ENCODE measurements around the gene DPCD.
A peak's percentile ranks its signal among the peaks of the same experiment; 100 is the strongest.

Gene DPCD

GRCh38 chr10:101563497-101564040 lies 24.6 kb upstream of the DPCD start:
- H3K36me3 ChIP-seq (ENCODE audit: insufficient read depth, low read length) = no peaks in the 10 kb centered on the region
- no peak overlapping the region for H2AFZ ChIP-seq (ENCODE audit: low read depth, low read length)
- H3K4me2 ChIP-seq (ENCODE audit: insufficient read depth, low read length) = no peak overlapping the region
- ATAC-seq (ENCODE audit: insufficient read depth, low read depth) (no peak), DNase-seq (peak; percentile 2)
- H3K27ac ChIP-seq (ENCODE audit: low read length) = no peak overlapping the region
- no peaks in the 10 kb centered on the region for H3K9me3 ChIP-seq (ENCODE audit: insufficient read depth, low read length, severe bottlenecking)
- H3K27me3 ChIP-seq (ENCODE audit: insufficient read depth, low read length, poor library complexity) = no peaks in the 10 kb centered on the region
- TF ChIP-seq EZH2 (IDR thresholded peaks at IDR 0.05; ENCODE audit: borderline replicate concordance, low read depth, low read length, severe bottlenecking) = no peak
- TF ChIP-seq, protein P1, sequence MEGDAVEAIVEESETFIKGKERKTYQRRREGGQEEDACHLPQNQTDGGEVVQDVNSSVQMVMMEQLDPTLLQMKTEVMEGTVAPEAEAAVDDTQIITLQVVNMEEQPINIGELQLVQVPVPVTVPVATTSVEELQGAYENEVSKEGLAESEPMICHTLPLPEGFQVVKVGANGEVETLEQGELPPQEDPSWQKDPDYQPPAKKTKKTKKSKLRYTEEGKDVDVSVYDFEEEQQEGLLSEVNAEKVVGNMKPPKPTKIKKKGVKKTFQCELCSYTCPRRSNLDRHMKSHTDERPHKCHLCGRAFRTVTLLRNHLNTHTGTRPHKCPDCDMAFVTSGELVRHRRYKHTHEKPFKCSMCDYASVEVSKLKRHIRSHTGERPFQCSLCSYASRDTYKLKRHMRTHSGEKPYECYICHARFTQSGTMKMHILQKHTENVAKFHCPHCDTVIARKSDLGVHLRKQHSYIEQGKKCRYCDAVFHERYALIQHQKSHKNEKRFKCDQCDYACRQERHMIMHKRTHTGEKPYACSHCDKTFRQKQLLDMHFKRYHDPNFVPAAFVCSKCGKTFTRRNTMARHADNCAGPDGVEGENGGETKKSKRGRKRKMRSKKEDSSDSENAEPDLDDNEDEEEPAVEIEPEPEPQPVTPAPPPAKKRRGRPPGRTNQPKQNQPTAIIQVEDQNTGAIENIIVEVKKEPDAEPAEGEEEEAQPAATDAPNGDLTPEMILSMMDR (IDR thresholded peaks at IDR 0.05; ENCODE audit: borderline replicate concordance, extremely low read depth, low read length, poor library complexity, severe bottlenecking) = no peak
- H3K4me1 ChIP-seq (ENCODE audit: insufficient read depth, low read length) = peaks cover 6% of the 10 kb centered on the region
- H3K9ac ChIP-seq (ENCODE audit: low read depth, low read length) = no peak overlapping the region
- H3K79me2 ChIP-seq (ENCODE audit: insufficient read depth, low read length) = no peaks in the 10 kb centered on the region
- no peaks in the 10 kb centered on the region for H4K20me1 ChIP-seq (ENCODE audit: insufficient read depth, low read length)
- H3K4me3 ChIP-seq (ENCODE audit: low read depth in 1 of 2, low read length in 2 of 2) = no peak overlapping the region

GRCh38 chr10:101564490-101564991 lies 23.6 kb upstream of the DPCD start:
- Histone ChIP-seq H3K9ac (ENCODE audit: low read depth, low read length) (no peak overlapping the region), H4K20me1 (ENCODE audit: insufficient read depth, low read length) (no peaks in the 10 kb centered on the region), H3K27ac (ENCODE audit: low read length) (no peak overlapping the region), H3K27me3 (ENCODE audit: insufficient read depth, low read length, poor library complexity) (no peaks in the 10 kb centered on the region), H3K79me2 (ENCODE audit: insufficient read depth, low read length) (no peaks in the 10 kb centered on the region), H3K4me3 (ENCODE audit: low read depth in 1 of 2, low read length in 2 of 2) (no peak overlapping the region), H3K4me2 (ENCODE audit: insufficient read depth, low read length) (no peak overlapping the region), H3K4me1 (ENCODE audit: insufficient read depth, low read length) (peaks cover 2% of the 10 kb centered on the region; the same call in 1 of the 2 replicates), H2AFZ (ENCODE audit: low read depth, low read length) (no peak overlapping the region), H3K36me3 (ENCODE audit: insufficient read depth, low read length) (no peaks in the 10 kb centered on the region), H3K9me3 (ENCODE audit: insufficient read depth, low read length, severe bottlenecking) (no peaks in the 10 kb centered on the region)
- DNase-seq = peak; percentile 1
- TF ChIP-seq EZH2 (IDR thresholded peaks at IDR 0.05; ENCODE audit: borderline replicate concordance, low read depth, low read length, severe bottlenecking) = no peak
- TF ChIP-seq, protein P1 (IDR thresholded peaks at IDR 0.05; ENCODE audit: borderline replicate concordance, extremely low read depth, low read length, poor library complexity, severe bottlenecking) = no peak
- no peak for ATAC-seq (ENCODE audit: insufficient read depth, low read depth)

DNA sequence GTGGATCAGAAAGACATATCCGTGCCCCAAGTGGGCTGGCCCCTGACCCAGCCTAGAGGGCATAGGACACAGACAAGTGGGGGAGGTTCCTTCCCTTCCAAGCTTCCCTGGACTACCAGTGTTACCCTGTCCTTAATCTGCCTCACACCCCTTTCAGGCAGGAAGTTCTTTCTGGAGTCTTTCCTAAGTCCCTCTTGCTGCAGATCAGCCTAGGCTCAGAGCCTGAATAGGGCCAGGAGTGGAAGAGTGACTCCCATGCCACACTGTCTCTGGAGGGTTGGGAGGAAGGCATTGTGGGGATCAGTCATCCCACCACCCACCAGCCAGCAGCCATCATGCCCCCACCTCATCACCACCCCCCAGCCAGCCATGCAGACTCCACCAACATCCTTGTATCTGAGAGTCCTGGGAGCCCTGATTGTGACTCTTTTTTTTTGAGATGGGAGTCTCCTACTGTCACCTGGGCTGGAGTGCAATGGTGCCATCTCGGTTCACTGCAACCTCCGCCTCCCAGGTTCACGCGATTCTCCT lies 22.7 kb upstream of the DPCD start:
- DNase-seq = no peak
- H3K9me3 ChIP-seq (ENCODE audit: insufficient read depth, low read length, severe bottlenecking) = no peaks in the 10 kb centered on the region
- H3K9ac ChIP-seq (ENCODE audit: low read depth, low read length) = no peak overlapping the region
- H3K36me3 ChIP-seq (ENCODE audit: insufficient read depth, low read length) = no peaks in the 10 kb centered on the region
- H3K4me2 ChIP-seq (ENCODE audit: insufficient read depth, low read length) = no peak overlapping the region
- peaks cover 11% of the 10 kb centered on the region for H3K4me1 ChIP-seq (ENCODE audit: insufficient read depth, low read length)
- no peak overlapping the region for H2AFZ ChIP-seq (ENCODE audit: low read depth, low read length)
- H3K27ac ChIP-seq (ENCODE audit: low read length) = no peak overlapping the region
- TF ChIP-seq, protein P1 (IDR thresholded peaks at IDR 0.05; ENCODE audit: borderline replicate concordance, extremely low read depth, low read length, poor library complexity, severe bottlenecking) = no peak
- TF ChIP-seq EZH2 (IDR thresholded peaks at IDR 0.05; ENCODE audit: borderline replicate concordance, low read depth, low read length, severe bottlenecking) = no peak
- no peaks in the 10 kb centered on the region for H3K79me2 ChIP-seq (ENCODE audit: insufficient read depth, low read length)
- H4K20me1 ChIP-seq (ENCODE audit: insufficient read depth, low read length) = no peaks in the 10 kb centered on the region
- no peak overlapping the region for H3K4me3 ChIP-seq (ENCODE audit: low read depth in 1 of 2, low read length in 2 of 2)
- H3K27me3 ChIP-seq (ENCODE audit: insufficient read depth, low read length, poor library complexity) = no peaks in the 10 kb centered on the region
- ATAC-seq (ENCODE audit: insufficient read depth, low read depth) = no peak
